HFF-Myc (cell line): Measurements from ENCODE around the gene ATG9A.

Experiments
- DNase-seq: peaks from one replicate; pipeline ENCODE4 v3.0.0-alpha.2; 2011; ENCODE audit warnings: low read depth; ENCODE audit errors: extremely low read depth
- H3K4me3 ChIP-seq: replicated peaks from 2 replicates; pipeline ENCODE4 v1.5.1; 2011; ENCODE audit warnings: low read depth, mild to moderate bottlenecking, control low read depth, low read length
- TF ChIP-seq, protein P1 (sequence below): IDR thresholded peaks from 2 replicates; pipeline ENCODE4 v1.5.1; 2012; ENCODE audit warnings: mild to moderate bottlenecking, low read depth, low read length, control low read depth; ENCODE audit errors: missing control alignments

Gene ATG9A

DNA sequence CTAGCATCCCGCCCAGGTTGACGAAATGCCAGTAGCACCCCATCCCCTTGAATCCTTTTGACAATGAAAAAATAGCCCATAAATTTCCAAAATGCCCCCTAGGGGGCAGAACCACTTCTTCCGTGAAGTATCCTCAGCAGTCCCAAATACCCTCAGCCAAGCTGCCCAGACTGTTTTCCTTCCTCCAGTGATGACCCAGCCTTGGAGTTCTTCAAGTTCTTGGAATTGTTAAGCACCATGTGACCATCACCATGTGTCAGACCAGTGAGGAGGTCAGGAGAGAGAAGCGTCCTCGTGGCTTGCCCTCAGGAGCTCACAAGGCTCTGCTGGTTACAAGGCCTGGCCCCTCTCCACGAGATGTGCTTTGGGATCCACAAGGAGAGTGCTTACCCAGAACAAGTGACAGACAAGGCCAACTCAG lies 58.2 kb downstream of the ATG9A start:
- peak; percentile 59 for DNase-seq
- no peak overlapping the region for H3K4me3 ChIP-seq
- TF ChIP-seq, protein P1, sequence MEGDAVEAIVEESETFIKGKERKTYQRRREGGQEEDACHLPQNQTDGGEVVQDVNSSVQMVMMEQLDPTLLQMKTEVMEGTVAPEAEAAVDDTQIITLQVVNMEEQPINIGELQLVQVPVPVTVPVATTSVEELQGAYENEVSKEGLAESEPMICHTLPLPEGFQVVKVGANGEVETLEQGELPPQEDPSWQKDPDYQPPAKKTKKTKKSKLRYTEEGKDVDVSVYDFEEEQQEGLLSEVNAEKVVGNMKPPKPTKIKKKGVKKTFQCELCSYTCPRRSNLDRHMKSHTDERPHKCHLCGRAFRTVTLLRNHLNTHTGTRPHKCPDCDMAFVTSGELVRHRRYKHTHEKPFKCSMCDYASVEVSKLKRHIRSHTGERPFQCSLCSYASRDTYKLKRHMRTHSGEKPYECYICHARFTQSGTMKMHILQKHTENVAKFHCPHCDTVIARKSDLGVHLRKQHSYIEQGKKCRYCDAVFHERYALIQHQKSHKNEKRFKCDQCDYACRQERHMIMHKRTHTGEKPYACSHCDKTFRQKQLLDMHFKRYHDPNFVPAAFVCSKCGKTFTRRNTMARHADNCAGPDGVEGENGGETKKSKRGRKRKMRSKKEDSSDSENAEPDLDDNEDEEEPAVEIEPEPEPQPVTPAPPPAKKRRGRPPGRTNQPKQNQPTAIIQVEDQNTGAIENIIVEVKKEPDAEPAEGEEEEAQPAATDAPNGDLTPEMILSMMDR: peak; percentile 79

GRCh38 chr2:219169930-219170654 lies 59.3 kb downstream of the ATG9A start, which contains the start of gene SLC23A3:
TSS of gene SLC23A3 (minus strand) at chr2:219170029. CDS start at chr2:219169984, 45 bp downstream.
- DNase-seq: no peak
- H3K4me3 ChIP-seq: no peak within 1 kb of the TSS
- TF ChIP-seq, protein P1: no peak
